ENCODE results near the gene PCBP1.
A peak's percentile ranks its signal among the peaks of the same experiment; 100 is the strongest.
"Not testable (repeated sequence)": the region's sequence is repeated elsewhere in the genome, so short reads cannot be mapped to it uniquely, and the experiment has no call there.

Gene PCBP1

DNA sequence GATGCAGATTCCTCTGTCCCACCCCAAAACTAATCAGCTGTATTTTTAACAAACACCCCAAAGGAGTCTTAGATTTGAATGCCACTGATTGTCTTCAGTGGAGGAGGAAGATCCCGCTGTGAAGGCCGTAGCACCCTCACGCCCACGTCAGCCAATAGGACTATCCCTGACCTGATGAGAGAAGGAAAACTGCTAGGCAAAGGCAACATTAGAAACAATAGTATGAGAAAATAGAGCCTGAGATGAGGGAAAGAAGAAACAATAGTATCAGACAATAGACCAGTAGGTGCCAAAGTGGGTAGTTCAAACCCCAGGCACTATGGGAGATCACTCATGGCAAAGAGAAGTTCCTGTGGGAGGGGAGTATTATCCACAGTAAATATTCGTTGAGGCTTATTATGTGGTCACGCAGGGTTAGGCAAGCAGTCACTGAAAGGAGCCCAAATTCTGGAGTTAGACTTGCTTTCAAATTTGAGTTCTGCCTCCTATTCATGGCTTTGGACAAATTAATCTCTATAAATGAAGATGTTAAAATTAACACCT, 2.8 kb downstream of the PCBP1 start:
- Histone ChIP-seq H2AFZ (ENCODE audit: low read depth) (no peak overlapping the region), H3K27ac (peak overlapping the region; percentile 100; the same call in 1 of the 2 replicates), H4K20me1 (ENCODE audit: insufficient read depth) (no peaks in the 10 kb centered on the region), H3K79me2 (ENCODE audit: insufficient read depth, low read depth) (peaks cover 35% of the 10 kb centered on the region), H3K9ac (peak overlapping the region; percentile 100; the same call in 1 of the 2 replicates), H3K4me2 (peak overlapping the region; percentile 100), H3K36me3 (ENCODE audit: insufficient read depth) (peaks cover 4% of the 10 kb centered on the region; the same call in 1 of the 2 replicates), H3K27me3 (ENCODE audit: insufficient read depth, low read depth) (no peaks in the 10 kb centered on the region), H3K4me1 (ENCODE audit: low read depth, poor library complexity, severe bottlenecking) (peaks cover 26% of the 10 kb centered on the region), H3K4me3 (IDR thresholded peaks at IDR 0.05; ENCODE audit: insufficient read depth, low read depth, low read length) (no peak overlapping the region)
- TF ChIP-seq, protein P1, sequence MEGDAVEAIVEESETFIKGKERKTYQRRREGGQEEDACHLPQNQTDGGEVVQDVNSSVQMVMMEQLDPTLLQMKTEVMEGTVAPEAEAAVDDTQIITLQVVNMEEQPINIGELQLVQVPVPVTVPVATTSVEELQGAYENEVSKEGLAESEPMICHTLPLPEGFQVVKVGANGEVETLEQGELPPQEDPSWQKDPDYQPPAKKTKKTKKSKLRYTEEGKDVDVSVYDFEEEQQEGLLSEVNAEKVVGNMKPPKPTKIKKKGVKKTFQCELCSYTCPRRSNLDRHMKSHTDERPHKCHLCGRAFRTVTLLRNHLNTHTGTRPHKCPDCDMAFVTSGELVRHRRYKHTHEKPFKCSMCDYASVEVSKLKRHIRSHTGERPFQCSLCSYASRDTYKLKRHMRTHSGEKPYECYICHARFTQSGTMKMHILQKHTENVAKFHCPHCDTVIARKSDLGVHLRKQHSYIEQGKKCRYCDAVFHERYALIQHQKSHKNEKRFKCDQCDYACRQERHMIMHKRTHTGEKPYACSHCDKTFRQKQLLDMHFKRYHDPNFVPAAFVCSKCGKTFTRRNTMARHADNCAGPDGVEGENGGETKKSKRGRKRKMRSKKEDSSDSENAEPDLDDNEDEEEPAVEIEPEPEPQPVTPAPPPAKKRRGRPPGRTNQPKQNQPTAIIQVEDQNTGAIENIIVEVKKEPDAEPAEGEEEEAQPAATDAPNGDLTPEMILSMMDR (conservative IDR thresholded peaks at IDR 0.05; ENCODE audit: low read depth, low read length) = no peak

DNA sequence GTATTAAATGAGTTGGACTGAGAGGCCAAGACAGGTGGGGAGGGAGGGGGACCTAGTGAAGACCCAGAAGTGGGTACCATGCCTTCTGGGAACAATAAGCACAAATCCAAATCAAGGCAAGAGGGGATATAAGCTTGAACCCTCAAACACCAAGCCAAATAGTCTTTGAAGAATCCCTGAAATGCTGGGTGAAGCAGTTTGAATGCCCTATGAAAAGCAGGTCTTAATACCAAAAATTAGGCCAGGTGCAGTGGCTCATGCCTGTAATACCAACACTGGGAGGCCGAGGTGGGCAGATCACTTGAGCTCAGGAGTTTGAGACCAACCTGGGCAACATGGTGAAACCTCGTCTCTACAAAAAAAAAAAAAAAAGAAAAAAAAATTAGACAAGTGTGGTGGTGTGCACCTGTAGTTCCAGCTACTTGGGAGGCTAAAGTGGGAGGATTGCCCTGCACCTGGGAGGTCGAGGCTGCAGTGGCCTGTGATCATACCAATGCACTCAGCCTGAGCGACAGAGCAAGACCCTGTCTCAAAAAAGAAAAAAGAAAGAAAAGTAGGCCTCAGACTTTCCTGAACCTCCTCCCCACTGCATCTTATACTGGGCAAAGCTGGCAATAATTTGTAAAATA, 3.5 kb downstream of the PCBP1 start:
- Histone ChIP-seq H3K27me3 (ENCODE audit: insufficient read depth, low read depth) (no peaks in the 10 kb centered on the region), H3K4me2 (peak overlapping the region; percentile 100; the same call in 1 of the 2 replicates), H3K9ac (no peak overlapping the region), H2AFZ (ENCODE audit: low read depth) (no peak overlapping the region), H3K4me3 (IDR thresholded peaks at IDR 0.05; ENCODE audit: insufficient read depth, low read depth, low read length) (no peak overlapping the region), H4K20me1 (ENCODE audit: insufficient read depth) (no peaks in the 10 kb centered on the region), H3K36me3 (ENCODE audit: insufficient read depth) (peaks cover 4% of the 10 kb centered on the region; the same call in 1 of the 2 replicates), H3K27ac (peak overlapping the region; percentile 100; the same call in 1 of the 2 replicates), H3K79me2 (ENCODE audit: insufficient read depth, low read depth) (peaks cover 35% of the 10 kb centered on the region), H3K4me1 (ENCODE audit: low read depth, poor library complexity, severe bottlenecking) (peaks cover 18% of the 10 kb centered on the region)
- TF ChIP-seq, protein P1 (conservative IDR thresholded peaks at IDR 0.05; ENCODE audit: low read depth, low read length) = no peak

DNA sequence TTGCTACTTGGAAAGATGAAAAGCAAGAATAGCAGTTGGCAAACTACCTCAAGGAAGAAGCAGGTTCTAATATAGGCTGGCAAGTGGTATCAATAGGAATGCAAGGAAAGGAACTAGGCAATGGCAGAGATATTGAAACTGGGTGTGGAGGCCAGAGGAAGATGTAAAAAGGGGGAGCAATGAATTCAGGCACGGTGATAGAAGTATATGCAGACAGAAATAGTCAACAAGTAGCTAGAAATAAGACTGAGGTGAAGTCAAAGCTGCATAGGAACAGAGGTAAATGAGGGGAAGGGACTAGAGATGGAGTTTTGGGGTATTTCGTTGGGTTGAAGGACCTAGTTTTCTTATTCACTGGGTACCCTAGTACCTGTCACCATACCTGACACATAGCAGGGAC, 4.1 kb downstream of the PCBP1 start:
- Histone ChIP-seq H3K36me3 (ENCODE audit: insufficient read depth) (peaks cover 4% of the 10 kb centered on the region; the same call in 1 of the 2 replicates), H2AFZ (ENCODE audit: low read depth) (no peak overlapping the region), H3K27ac (no peak overlapping the region), H3K4me2 (no peak overlapping the region), H3K27me3 (ENCODE audit: insufficient read depth, low read depth) (no peaks in the 10 kb centered on the region), H3K79me2 (ENCODE audit: insufficient read depth, low read depth) (peaks cover 35% of the 10 kb centered on the region), H3K4me1 (ENCODE audit: low read depth, poor library complexity, severe bottlenecking) (peaks cover 15% of the 10 kb centered on the region), H3K9ac (no peak overlapping the region), H4K20me1 (ENCODE audit: insufficient read depth) (no peaks in the 10 kb centered on the region), H3K4me3 (IDR thresholded peaks at IDR 0.05; ENCODE audit: insufficient read depth, low read depth, low read length) (no peak overlapping the region)
- TF ChIP-seq, protein P1 (conservative IDR thresholded peaks at IDR 0.05; ENCODE audit: low read depth, low read length) = no peak

DNA sequence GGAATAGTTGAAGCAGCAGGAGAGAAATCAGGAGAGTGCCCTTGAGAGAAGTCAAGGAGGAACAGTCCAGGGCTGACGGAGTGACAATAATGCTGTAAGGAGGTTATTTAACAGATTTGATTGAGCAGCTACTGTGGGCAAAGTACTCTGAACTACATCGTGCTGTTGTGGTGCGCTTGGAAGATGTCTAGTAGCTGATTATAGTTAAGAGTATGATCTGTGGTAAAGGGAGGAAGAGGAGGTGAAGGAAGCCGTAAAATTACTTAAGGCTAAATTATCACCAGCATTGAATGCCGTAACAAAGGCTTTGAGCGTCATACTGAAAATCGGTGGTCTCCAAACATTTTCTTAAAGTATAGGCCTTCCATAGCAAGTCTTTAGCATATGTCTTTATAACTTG, 4.5 kb downstream of the PCBP1 start:
- Histone ChIP-seq H2AFZ (ENCODE audit: low read depth) (no peak overlapping the region), H3K27me3 (ENCODE audit: insufficient read depth, low read depth) (no peaks in the 10 kb centered on the region), H3K4me2 (no peak overlapping the region), H3K27ac (no peak overlapping the region), H4K20me1 (ENCODE audit: insufficient read depth) (no peaks in the 10 kb centered on the region), H3K4me3 (IDR thresholded peaks at IDR 0.05; ENCODE audit: insufficient read depth, low read depth, low read length) (no peak overlapping the region), H3K4me1 (ENCODE audit: low read depth, poor library complexity, severe bottlenecking) (peaks cover 15% of the 10 kb centered on the region), H3K9ac (no peak overlapping the region), H3K36me3 (ENCODE audit: insufficient read depth) (peaks cover 4% of the 10 kb centered on the region; the same call in 1 of the 2 replicates), H3K79me2 (ENCODE audit: insufficient read depth, low read depth) (peaks cover 35% of the 10 kb centered on the region)
- TF ChIP-seq, protein P1 (conservative IDR thresholded peaks at IDR 0.05; ENCODE audit: low read depth, low read length) = no peak

DNA sequence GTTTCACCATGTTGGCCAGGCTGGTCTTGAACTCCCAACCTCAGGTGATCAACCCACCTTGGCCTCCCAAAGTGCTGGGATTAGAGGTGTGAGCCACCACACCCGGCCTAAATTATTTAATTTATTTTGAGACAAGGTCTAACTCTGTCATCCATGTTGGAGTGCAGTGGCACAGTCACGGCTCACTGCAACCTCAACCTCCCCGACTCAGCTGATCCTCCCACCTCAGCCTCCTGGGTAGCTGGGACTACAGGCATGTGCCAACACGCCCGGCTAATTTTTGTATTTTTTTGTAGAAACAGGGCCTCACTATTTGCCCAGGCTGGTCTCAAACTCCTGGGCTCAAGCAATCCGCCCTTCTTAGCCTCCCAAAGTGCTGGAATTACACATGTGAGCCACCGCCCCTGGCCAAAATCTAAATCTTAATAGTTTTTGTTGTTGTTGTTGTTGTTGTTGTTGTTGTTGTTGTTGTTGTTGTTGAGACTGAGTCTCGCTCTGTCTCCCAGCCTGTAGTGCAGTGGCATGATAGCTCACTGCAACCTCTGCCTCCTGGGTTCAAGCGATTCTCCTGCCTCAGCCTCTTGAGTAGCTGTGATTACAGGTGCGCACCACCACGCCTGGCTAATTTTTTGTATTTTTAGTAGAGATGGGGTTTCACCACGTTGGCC, 5.4 kb downstream of the PCBP1 start:
- Histone ChIP-seq H3K79me2 (ENCODE audit: insufficient read depth, low read depth) (peaks cover 33% of the 10 kb centered on the region), H3K4me1 (ENCODE audit: low read depth, poor library complexity, severe bottlenecking) (peaks cover 15% of the 10 kb centered on the region)
- not testable (repeated sequence) for H3K4me2 ChIP-seq; H3K36me3 ChIP-seq (ENCODE audit: insufficient read depth); H4K20me1 ChIP-seq (ENCODE audit: insufficient read depth); H2AFZ ChIP-seq (ENCODE audit: low read depth); H3K27ac ChIP-seq; H3K4me3 ChIP-seq (IDR thresholded peaks at IDR 0.05; ENCODE audit: insufficient read depth, low read depth, low read length); H3K9ac ChIP-seq; H3K27me3 ChIP-seq (ENCODE audit: insufficient read depth, low read depth)
